ENCODE results near the gene SHISAL2A. TPM values are rescaled to one million over a fixed set of nuclear protein-coding genes. Genes with fewer than 3 reads are reported as not detected.

The SHISAL2A gene
- total RNA-seq, 2 experiments from 2014 or later, result 13.0 to 13.1 TPM

- ChIA-PET CTCF (interaction anchor here (1.2 to 2.1 kb wide), 2 partner anchors 12 to 50 kb away, joined by 4 to 7 read pairs; no protein-coding TSS in a partner anchor), POLR2A (no interaction called here)
Observed at GRCh38 chr1:52697795-52698674, 65.1 kb downstream of the SHISAL2A start, which contains the start of gene COA7. TSS of gene COA7 (minus strand) at chr1:52698347. CDS start at chr1:52698326, 21 bp downstream.

- ChIA-PET POLR2A (interaction anchor here (0.6 to 1.3 kb wide), 3 partner anchors 23 to 299 kb away, joined by 3 to 4 read pairs (median 3); partner anchors contain the start of gene ORC1), CTCF (interaction anchor here (0.5 to 1.0 kb wide), 4 partner anchors 13 to 239 kb away, joined by 3 to 4 read pairs (median 3); partner anchors contain the start of genes SHISAL2A and ZYG11B)
Observed at GRCh38 chr1:52702886-52703787, 70.2 kb downstream of the SHISAL2A start.

GRCh38 chr1:52706136-52706670, 73.2 kb downstream of the SHISAL2A start:
- ChIA-PET POLR2A (no interaction called here), CTCF (no interaction called here)

Other genes with a start within 250 kb of the SHISAL2A start
- gene ORC1, start 228.7 kb upstream of the SHISAL2A start, total RNA-seq, result 10 to 100 TPM; 42.0 to 43.7 TPM
- gene PRPF38A, start 228.6 kb upstream of the SHISAL2A start, total RNA-seq, result 100 to 1,000 TPM; 117 to 121 TPM
- 10 to 100 TPM; 43.8 to 50.2 TPM for gene TUT4, start 80.1 kb upstream of the SHISAL2A start, total RNA-seq
- 10 to 100 TPM; 26.6 to 27.8 TPM for gene GPX7, start 30.8 kb upstream of the SHISAL2A start, total RNA-seq
- 10 to 100 TPM; 37.2 to 37.5 TPM for gene COA7, start 65.2 kb downstream of the SHISAL2A start, total RNA-seq
- 10 to 100 TPM; 10.8 to 11.1 TPM for gene ZYG11B, start 93.3 kb downstream of the SHISAL2A start, total RNA-seq
- gene ZYG11A, start 209.6 kb downstream of the SHISAL2A start, total RNA-seq, result under 1 TPM; 0.06 to 0.15 TPM

All from activated CD8-positive, alpha-beta memory T cell treated with anti-CD3 and anti-CD28 coated beads for 36 hours (primary cell).